WI38 (cell line): ENCODE measurements around the gene DCST2.
"Not testable (repeated sequence)": the region's sequence is repeated elsewhere in the genome, so short reads cannot be mapped to it uniquely, and the experiment has no call there.

Experiments
- H3K4me3 ChIP-seq: 2 replicates; pipeline ENCODE4 v1.5.1; 2011; ENCODE audit warnings: low read depth, mild to moderate bottlenecking, control low read depth, low read length
- TF ChIP-seq, protein P1 (sequence below): IDR thresholded peaks from 2 replicates; pipeline ENCODE4 v1.5.1; 2012; ENCODE audit warnings: low read depth, mild to moderate bottlenecking, control low read depth, low read length

The DCST2 gene

GRCh38 chr1:154999571-155000410 is 33.8 kb downstream of the DCST2 start:
- TF ChIP-seq, protein P1, sequence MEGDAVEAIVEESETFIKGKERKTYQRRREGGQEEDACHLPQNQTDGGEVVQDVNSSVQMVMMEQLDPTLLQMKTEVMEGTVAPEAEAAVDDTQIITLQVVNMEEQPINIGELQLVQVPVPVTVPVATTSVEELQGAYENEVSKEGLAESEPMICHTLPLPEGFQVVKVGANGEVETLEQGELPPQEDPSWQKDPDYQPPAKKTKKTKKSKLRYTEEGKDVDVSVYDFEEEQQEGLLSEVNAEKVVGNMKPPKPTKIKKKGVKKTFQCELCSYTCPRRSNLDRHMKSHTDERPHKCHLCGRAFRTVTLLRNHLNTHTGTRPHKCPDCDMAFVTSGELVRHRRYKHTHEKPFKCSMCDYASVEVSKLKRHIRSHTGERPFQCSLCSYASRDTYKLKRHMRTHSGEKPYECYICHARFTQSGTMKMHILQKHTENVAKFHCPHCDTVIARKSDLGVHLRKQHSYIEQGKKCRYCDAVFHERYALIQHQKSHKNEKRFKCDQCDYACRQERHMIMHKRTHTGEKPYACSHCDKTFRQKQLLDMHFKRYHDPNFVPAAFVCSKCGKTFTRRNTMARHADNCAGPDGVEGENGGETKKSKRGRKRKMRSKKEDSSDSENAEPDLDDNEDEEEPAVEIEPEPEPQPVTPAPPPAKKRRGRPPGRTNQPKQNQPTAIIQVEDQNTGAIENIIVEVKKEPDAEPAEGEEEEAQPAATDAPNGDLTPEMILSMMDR = no peak
- peak overlapping the region; percentile 81 for H3K4me3 ChIP-seq

- TF ChIP-seq, protein P1 = peak; percentile 91
- peak overlapping the region; percentile 6; the same call in 1 of the 2 replicates for H3K4me3 ChIP-seq
Observed at GRCh38 chr1:154998818-154999570, 34.6 kb downstream of the DCST2 start.

- TF ChIP-seq, protein P1 = 0 out of 2 replicates have a peak, but pooled peaks have one; percentile 4
- no peak overlapping the region for H3K4me3 ChIP-seq
Observed at GRCh38 chr1:154998201-154998780, 35.3 kb downstream of the DCST2 start.

DNA sequence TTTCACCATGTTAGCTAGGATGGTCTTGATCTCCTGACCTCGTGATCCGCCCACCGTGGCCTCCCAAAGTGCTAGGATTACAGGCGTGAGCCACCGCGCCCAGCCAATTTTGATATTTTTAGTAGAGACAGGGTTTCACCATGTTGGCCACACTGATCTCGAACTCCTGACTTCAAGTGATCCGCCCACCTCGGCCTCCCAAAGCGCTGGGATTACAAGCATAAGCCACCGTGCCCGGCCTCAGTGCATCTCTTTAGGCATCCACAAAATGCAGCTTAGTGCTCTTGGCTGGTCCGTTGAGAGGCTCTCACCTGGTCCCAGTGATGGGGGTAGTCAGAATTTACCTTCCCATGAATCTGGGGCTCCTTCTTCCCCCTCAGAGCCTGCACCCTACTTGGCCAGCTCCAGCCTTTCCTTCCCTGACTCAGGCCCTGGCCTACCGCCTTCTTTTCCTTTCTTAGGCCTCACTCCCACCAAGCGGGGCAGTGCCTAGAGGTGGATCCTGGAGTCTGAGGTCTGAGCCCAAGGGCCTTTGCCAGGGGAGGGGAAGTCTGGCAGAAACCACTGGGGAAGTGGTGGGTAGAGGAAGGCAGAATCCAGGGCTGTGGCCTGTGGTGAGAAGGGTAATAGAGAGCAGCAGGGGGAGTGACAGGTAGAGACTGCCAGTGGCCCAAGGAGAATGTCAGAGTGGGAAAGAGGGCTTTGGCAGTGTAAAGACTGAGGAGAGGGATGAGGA is 36.4 kb downstream of the DCST2 start:
- H3K4me3 ChIP-seq = no peak overlapping the region
- TF ChIP-seq, protein P1 = no peak

DNA sequence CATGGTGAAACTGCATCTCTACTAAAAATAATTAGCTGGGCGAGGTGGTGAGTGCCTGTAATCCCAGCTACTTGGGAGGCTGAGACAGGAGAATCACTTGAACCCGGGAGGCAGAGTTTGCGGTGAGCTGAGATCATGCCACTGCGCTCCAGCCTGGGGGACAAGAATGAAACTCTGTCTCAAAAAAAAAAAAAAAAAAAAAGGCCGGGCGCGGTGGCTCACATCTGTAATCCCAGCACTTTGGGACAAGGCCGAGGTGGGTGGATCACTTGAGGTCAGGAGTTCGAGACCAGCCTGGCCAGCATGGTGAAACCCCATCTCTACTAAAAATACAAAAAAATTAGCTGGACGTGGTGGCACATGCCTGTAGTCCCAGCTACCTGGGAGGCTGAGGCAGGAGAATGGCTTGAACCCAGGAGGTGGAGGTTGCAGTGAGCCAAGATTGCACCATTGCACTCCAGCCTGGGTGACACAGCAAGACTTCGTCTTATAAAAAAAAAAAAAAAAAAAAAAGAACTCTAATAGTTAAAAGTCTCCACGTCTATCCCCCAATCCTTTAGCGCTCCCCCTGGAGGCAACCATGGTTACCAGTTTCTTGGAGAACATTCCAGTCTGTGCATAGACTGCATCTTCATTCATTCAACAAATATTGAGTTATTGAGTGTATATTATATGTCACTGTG is 38.1 kb downstream of the DCST2 start:
- not testable (repeated sequence) for H3K4me3 ChIP-seq
- TF ChIP-seq, protein P1 = peak; percentile 38; the same call in 1 of the 2 replicates

DNA sequence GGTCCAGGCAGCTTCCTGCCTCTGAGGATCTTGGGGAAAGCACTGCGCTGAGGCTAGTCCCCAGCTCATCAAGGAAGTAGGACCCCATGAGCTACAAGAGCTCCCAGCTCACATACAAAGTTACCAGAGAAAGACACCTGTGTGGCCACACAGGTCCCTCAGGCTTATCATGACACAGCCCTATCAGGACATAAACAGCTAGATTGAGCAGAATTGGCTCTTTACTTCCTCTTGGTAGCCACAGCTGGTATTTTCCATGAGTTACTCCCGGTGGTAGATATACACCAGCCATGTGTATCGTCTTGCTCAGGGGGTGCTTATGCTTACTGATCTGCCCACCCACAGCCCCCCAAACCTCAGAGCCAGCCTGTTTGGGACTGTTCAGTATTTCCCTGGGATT is 39.0 kb downstream of the DCST2 start:
- no peak overlapping the region for H3K4me3 ChIP-seq
- TF ChIP-seq, protein P1 = no peak
